ENCODE results near the gene SCRN2. TPM values are rescaled to one million over a fixed set of nuclear protein-coding genes. Genes with fewer than 3 reads are reported as not detected.

SCRN2 gene
- total RNA-seq, 3 donors from 2014 or later (not counting 1 experiment from before 2014, with no cell fraction given): 33.7 to 38.0 (median 35.7) TPM

DNA sequence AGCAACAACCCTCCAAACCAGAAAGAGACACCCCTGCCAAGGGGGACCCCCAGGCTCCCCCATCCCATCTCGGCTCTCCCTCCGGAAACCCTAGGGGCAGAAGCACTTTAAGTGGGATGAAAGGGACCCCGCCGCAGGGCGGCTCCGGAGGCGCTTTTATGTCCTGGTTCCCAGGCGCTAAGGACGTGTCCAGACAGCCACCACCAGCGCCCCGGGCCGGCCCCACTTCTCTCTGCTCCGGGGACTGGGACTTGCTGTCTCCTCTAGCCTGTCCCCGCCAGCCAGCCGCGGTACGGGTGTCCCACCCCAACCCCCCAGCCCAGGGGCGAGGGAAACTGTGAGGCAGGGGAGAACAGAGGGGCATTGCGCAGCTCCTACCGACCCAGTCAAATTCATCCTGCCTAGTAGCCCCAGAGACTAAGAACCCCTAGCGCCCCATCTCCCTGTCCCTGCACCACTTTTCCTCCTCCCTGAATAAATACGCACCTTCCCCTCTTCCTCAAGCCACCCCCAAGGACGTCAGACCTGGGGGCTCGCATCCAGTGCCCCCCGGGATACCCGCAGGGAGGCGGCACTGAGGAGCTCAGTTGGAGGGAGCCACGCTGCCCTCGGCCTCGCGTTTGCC lies 5.8 kb upstream of the SCRN2 start:
- H3K27ac Mint-ChIP-seq: no peak overlapping the region
- Histone ChIP-seq H3K4me1 (ENCODE audit: control insufficient read depth, insufficient read depth, low read length) (peaks cover 15% of the 10 kb centered on the region), H3K9me3 (ENCODE audit: control insufficient read depth, insufficient read depth, low read length) (no peaks in the 10 kb centered on the region), H3K4me3 (ENCODE audit: low read length) (no peak overlapping the region), H3K27ac (ENCODE audit: low read length) (no peak overlapping the region), H3K36me3 (ENCODE audit: control insufficient read depth, insufficient read depth, low read length) (no peaks in the 10 kb centered on the region), H3K27me3 (ENCODE audit: control insufficient read depth, insufficient read depth, low read length) (peaks cover 44% of the 10 kb centered on the region)
- intact Hi-C loops (cut with micrococcal nuclease): no loop called here
- no peaks in the 10 kb centered on the region for H3K9me3 Mint-ChIP-seq
- H3K36me3 Mint-ChIP-seq: no peaks in the 10 kb centered on the region
- H3K27me3 Mint-ChIP-seq (ENCODE audit: low read depth in 2 of 2): peaks cover 25 to 57% of the 10 kb centered on the region in 2 donors
- no peak overlapping the region for H3K4me3 Mint-ChIP-seq
- ATAC-seq: no peak
- TF ChIP-seq CTCF (IDR thresholded peaks at IDR 0.05): no peak
- no peak for DNase-seq
- H3K4me1 Mint-ChIP-seq: peaks cover 6 to 22% of the 10 kb centered on the region in 2 donors
- 20% methylated on average over 31 of the region's 31 CpGs for WGBS (ENCODE audit: insufficient coverage)

GRCh38 chr17:47845716-47846075 lies 4.6 kb upstream of the SCRN2 start:
- no peak overlapping the region for H3K4me3 Mint-ChIP-seq
- 100% methylated on average over 1 of the region's 3 CpGs for WGBS (ENCODE audit: insufficient coverage)
- Histone ChIP-seq H3K9me3 (ENCODE audit: control insufficient read depth, insufficient read depth, low read length) (no peaks in the 10 kb centered on the region), H3K27me3 (ENCODE audit: control insufficient read depth, insufficient read depth, low read length) (peaks cover 37% of the 10 kb centered on the region), H3K36me3 (ENCODE audit: control insufficient read depth, insufficient read depth, low read length) (no peaks in the 10 kb centered on the region), H3K27ac (ENCODE audit: low read length) (no peak overlapping the region), H3K4me3 (ENCODE audit: low read length) (no peak overlapping the region), H3K4me1 (ENCODE audit: control insufficient read depth, insufficient read depth, low read length) (peaks cover 15% of the 10 kb centered on the region)
- peaks cover 23 to 54% of the 10 kb centered on the region in 2 donors for H3K27me3 Mint-ChIP-seq (ENCODE audit: low read depth in 2 of 2)
- intact Hi-C loops (cut with micrococcal nuclease): no loop called here
- DNase-seq (no peak), ATAC-seq (no peak)
- peaks cover 10 to 26% of the 10 kb centered on the region in 2 donors for H3K4me1 Mint-ChIP-seq
- TF ChIP-seq CTCF (IDR thresholded peaks at IDR 0.05): no peak
- H3K36me3 Mint-ChIP-seq: no peaks in the 10 kb centered on the region
- H3K9me3 Mint-ChIP-seq: no peaks in the 10 kb centered on the region
- no peak overlapping the region for H3K27ac Mint-ChIP-seq

- H3K36me3 Mint-ChIP-seq: no peaks in the 10 kb centered on the region
- no peaks in the 10 kb centered on the region for H3K36me3 ChIP-seq (ENCODE audit: control insufficient read depth, insufficient read depth, low read length)
- DNase-seq: peak in 1 of 2 donors; percentile 15
- peaks cover 23 to 48% of the 10 kb centered on the region in 2 donors for H3K27me3 Mint-ChIP-seq (ENCODE audit: low read depth in 2 of 2)
- H3K9me3 Mint-ChIP-seq: no peaks in the 10 kb centered on the region
- H3K27ac ChIP-seq (ENCODE audit: low read length): no peak overlapping the region
- intact Hi-C loops (cut with micrococcal nuclease): no loop called here
- H3K9me3 ChIP-seq (ENCODE audit: control insufficient read depth, insufficient read depth, low read length): no peaks in the 10 kb centered on the region
- H3K4me1 ChIP-seq (ENCODE audit: control insufficient read depth, insufficient read depth, low read length): peaks cover 15% of the 10 kb centered on the region
- H3K4me3 ChIP-seq (ENCODE audit: low read length): no peak overlapping the region
- H3K4me3 Mint-ChIP-seq: no peak overlapping the region
- peaks cover 13 to 26% of the 10 kb centered on the region in 2 donors for H3K4me1 Mint-ChIP-seq
- no peak for ATAC-seq
- 65% methylated on average over 2 of the region's 4 CpGs for WGBS (ENCODE audit: insufficient coverage)
- H3K27ac Mint-ChIP-seq: no peak overlapping the region
- no peak for TF ChIP-seq CTCF (IDR thresholded peaks at IDR 0.05)
- peaks cover 31% of the 10 kb centered on the region for H3K27me3 ChIP-seq (ENCODE audit: control insufficient read depth, insufficient read depth, low read length)
Observed at GRCh38 chr17:47844814-47845715, 4.0 kb upstream of the SCRN2 start.

Data from natural killer cell (primary cell).